Stimulated activated naive CD4-positive, alpha-beta T cell treated with Interleukin-2 at 50 U/mL for 16 hours (primary cell): ENCODE results near the gene SDHC.
"Not testable (repeated sequence)": the region's sequence is repeated elsewhere in the genome, so short reads cannot be mapped to it uniquely, and the experiment has no call there.

Experiments
- DNase-seq: peaks from one replicate; lab custom pipeline; 2025; lab: John Stamatoyannopoulos, UW

Gene SDHC

DNA sequence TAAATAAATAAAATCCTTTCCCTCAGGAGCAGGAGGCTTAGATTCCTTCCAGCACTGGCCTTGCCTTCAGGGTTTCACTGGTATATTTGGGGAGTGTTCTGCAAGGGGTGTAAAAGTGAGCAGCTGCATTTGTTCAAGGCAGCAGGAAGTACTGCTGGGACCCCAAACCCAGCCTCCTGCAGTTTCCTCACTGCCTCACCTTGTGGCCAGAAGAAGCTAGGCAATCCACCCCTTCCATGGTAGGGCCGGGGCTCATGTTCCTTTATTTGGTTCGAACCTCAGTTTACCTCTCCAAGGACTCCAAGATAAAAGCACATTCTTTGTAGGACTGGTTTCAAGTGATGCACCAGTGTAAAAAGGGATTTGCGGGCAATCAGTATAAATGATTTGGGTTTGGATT, 74.5 kb downstream of the SDHC start:
- DNase-seq, result no peak

GRCh38 chr1:161389158-161389557, 75.0 kb downstream of the SDHC start:
- DNase-seq, result not testable (repeated sequence)

GRCh38 chr1:161389691-161390558, 75.7 kb downstream of the SDHC start:
- peak; percentile 97 for DNase-seq

- no peak for DNase-seq
Observed at GRCh38 chr1:161390559-161390858, 76.3 kb downstream of the SDHC start.

DNA sequence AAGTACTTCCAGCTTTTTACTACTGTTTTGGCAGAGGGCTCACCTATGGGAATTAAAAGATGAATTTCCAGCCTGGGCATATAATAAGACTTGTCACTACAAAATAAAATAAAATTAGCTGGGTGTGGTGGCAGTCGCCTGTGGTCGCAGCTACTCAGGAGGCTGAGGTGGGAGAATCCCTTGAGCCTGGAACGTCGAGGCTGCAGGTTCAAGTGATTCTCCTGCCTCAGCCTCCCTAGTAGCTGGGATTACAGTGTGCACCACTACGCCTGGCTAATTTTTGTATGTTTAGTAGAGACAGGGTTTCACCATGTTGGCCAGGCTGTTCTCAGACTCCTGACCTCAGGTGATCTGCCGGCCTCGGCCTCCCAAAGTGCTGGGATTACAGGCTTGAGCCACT, 77.0 kb downstream of the SDHC start:
- not testable (repeated sequence) for DNase-seq

- no peak for DNase-seq
Observed at GRCh38 chr1:161391611-161392010, 77.4 kb downstream of the SDHC start.

DNA sequence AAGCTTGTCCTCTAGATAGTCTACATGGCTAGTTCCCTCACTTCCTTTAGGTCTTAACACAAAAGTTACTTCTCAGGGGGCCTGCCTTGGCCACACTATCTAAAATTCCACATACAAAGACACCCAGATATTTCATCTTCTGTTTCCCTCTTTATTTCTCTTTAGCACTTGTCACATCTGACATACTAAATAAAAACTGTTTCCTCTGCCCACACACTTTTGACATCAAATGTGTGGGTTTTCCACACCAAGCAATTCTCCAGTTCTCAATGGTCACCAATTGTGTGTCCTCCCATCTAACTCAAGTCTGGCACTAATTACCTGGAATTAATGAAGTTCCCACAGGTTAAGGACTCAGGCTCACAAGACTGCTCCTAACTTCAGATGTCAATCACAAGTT, 79.0 kb downstream of the SDHC start:
- no peak for DNase-seq

DNA sequence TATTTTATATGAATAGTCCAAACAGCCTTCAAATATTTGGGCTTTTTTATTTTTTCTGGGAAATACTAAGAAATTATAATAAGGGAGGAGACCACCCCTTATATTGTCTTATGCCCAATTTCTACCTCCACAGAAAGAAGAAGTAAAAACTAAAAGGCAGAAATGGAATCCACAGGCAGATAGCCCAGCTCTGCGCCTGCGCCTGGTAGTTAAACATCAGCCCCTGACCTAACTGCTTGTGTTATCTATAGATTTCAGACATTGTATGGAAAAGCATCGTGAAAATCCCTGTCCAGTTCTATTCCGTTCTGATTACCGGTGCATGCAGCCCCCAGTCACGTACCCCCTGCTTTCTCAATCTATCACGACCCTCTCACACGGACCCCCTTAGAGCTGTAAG, 82.9 kb downstream of the SDHC start:
- not testable (repeated sequence) for DNase-seq

DNA sequence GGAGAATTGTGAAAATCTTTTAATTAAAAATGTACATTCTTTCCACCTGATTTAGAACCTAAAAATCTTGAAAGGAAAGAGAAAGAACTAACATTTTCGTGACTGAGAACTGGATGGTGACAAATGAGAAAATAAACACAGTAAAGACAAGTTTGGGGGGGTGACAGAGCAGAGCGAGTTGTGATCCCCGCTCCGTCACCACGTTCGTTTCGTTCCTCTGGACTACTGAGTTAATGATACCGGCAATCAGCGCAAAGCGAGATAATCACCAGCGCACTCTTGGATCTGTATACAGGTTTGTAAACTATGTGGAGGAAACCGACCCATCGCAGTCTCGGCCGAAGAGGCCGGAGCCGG, 84.7 kb downstream of the SDHC start:
- no peak for DNase-seq

- peak; percentile 87 for DNase-seq
Observed at GRCh38 chr1:161399257-161399998, 85.2 kb downstream of the SDHC start.

DNA sequence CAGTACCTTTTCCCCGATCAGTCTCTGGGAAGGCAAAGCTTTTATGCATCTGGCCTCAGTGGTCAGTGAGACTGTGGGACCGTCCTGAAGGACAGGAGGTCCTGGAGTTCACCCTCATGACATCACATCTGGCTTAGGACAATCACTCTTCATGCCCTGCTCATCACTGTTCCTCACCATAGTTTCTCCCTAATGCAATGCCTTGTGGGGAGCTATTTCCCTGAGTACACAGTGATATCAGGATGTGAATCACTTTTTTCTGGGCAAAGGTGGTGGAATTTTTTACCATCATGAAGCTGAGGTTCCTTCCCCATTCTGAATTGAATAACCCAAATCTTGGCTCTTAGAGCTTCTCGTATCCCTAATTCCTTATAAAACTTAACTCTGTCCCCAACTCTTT, 88.3 kb downstream of the SDHC start:
- no peak for DNase-seq

GRCh38 chr1:161404051-161404597, 89.9 kb downstream of the SDHC start:
- DNase-seq, result no peak

DNA sequence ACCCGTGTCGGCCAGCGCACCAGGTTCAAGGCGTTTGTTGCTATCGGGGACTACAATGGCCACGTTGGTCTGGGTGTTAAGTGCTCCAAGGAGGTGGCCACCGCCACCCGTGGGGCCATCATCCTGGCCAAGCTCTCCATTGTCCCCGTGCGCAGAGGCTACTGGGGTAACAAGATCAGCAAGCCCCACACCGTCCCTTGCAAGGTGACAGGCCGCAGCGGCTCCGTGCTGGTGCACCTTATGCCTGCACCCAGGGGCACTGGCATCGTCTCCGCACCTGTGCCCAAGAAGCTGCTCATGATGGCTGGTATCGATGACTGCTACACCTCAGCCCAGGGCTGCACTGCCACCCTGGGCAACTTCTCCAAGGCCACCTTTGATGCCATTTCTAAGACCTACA, 92.4 kb downstream of the SDHC start:
- not testable (repeated sequence) for DNase-seq

DNA sequence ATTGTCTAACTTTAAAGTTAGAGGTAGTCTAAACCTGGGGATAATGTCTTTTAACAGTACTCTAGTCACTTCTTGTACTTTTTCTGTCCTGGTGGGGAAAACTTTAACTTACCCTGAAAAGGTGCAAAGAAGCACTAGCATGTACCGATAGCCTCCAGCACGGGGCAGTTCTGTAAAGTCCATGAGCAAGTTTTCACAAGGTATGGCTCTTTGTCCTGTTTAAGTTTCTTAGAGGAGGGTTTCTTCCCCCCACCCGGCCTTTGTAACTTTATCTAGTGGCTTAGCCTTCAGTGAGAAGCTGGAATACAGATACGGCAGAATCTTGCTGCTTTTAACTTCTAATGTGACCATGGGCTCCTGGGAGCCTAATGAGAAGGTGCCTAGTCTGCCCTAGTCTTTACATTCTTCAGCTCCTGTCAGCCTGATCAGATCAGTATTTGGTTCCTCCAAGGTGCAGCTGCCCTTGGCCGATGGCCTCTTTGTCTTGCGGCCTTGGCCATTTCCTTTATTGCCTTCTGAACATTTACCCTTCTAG, 93.3 kb downstream of the SDHC start:
- DNase-seq, result no peak

GRCh38 chr1:161408429-161409052, 94.4 kb downstream of the SDHC start:
- DNase-seq, result no peak

DNA sequence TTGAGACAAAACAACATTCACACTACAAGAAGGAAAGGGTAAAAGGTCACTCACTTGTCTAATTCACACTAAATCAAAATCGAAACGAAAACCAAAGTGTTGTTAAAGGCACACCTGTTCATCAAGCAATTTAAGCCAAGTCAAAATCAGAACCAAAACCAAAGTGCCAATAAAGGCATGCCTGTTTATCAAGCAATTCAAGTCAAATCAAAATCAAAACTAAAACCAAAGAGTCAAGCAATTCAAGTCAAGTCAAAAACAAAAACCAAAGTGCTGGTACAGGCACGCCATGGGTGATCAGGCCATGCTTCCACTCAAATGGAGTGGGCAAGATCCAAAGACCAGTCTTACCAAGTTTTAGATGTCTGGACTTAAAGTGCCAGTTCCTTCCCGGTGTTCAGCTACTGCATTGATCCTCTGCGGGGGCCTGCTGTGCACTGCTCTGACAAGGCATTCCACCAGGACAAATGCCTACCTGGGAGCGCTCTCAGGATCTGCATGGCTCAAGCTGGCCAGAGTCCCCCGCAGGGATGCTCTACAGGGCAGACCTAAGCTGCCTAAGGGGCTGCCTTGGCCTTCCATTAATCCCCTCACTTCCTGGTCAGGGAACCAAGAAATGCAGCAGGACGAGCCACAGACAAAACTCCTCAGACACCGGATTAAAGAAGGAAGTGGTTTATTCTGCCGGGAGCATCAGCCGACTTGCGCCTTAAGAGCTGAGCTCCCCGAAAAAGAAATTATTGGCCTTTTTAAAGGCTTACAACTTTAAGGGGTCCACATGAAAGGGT, 95.9 kb downstream of the SDHC start:
- peak; percentile 19 for DNase-seq

DNA sequence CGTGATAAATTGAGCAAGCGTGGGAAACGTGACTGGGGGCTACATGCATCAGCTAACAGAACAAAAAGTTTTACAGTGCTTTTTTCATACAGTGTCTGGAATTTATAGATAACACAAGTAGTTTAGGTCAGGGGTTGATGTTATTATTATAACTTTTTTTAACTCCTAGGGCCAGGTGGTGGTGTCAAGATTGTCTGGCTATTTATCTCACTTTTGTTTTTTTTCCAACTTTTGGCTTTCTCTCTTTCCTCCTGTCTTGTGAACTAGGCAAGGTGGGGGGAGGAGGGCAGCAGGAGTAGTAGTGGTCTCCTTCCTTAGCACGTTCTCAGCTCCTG, 96.4 kb downstream of the SDHC start:
- DNase-seq, result not testable (repeated sequence)
